Measurements from ENCODE around the gene HDAC4. TPM values are rescaled to one million over a fixed set of nuclear protein-coding genes. Genes with fewer than 3 reads are reported as not detected.
"Not testable (repeated sequence)": the region's sequence is repeated elsewhere in the genome, so short reads cannot be mapped to it uniquely, and the experiment has no call there.

The HDAC4 gene
- total RNA-seq, 1 experiment from 2014 or later: 21.8 TPM

GRCh38 chr2:239072786-239073185, 328.0 kb downstream of the HDAC4 start:
- no peak overlapping the region for H3K27ac Mint-ChIP-seq (ENCODE audit: low read depth, unreplicated experiment)
- no peaks in the 10 kb centered on the region for H3K27me3 Mint-ChIP-seq (ENCODE audit: insufficient read depth, unreplicated experiment)
- no peaks in the 10 kb centered on the region for H3K9me3 Mint-ChIP-seq (ENCODE audit: unreplicated experiment)
- H3K36me3 Mint-ChIP-seq (ENCODE audit: insufficient read depth, unreplicated experiment): peaks cover 15% of the 10 kb centered on the region
- peaks cover 7% of the 10 kb centered on the region for H3K4me1 Mint-ChIP-seq (ENCODE audit: insufficient read depth, unreplicated experiment)
- no peak for DNase-seq (ENCODE audit: unreplicated experiment)
- ChIA-PET CTCF (interaction anchor here (0.7 kb wide), 2 partner anchors 34 to 1150 kb away, joined by 3 read pairs; no protein-coding TSS in a partner anchor), POLR2A (no interaction called here)
- no peak overlapping the region for H3K4me3 Mint-ChIP-seq (ENCODE audit: unreplicated experiment)
- BruUV-seq (replicated peaks): no TSS peak
- intact Hi-C loops (cut with micrococcal nuclease): no loop called here
- no peak for TF ChIP-seq CTCF (IDR thresholded peaks at IDR 0.05; ENCODE audit: unreplicated experiment)

- H3K27ac Mint-ChIP-seq (ENCODE audit: low read depth, unreplicated experiment): peak overlapping the region; percentile 63
- no peak for DNase-seq (ENCODE audit: unreplicated experiment)
- intact Hi-C loops (cut with micrococcal nuclease): no loop called here
- H3K27me3 Mint-ChIP-seq (ENCODE audit: insufficient read depth, unreplicated experiment): no peaks in the 10 kb centered on the region
- H3K4me1 Mint-ChIP-seq (ENCODE audit: insufficient read depth, unreplicated experiment): peaks cover 7% of the 10 kb centered on the region
- peaks cover 21% of the 10 kb centered on the region for H3K36me3 Mint-ChIP-seq (ENCODE audit: insufficient read depth, unreplicated experiment)
- no TSS peak for BruUV-seq (replicated peaks)
- H3K9me3 Mint-ChIP-seq (ENCODE audit: unreplicated experiment): no peaks in the 10 kb centered on the region
- CTCF ChIA-PET: interaction anchor here (0.6 to 2.4 kb wide), 2 partner anchors 36 to 880 kb away, joined by 6 to 11 read pairs; no protein-coding TSS in a partner anchor
- no peak overlapping the region for H3K4me3 Mint-ChIP-seq (ENCODE audit: unreplicated experiment)
- no peak for TF ChIP-seq CTCF (IDR thresholded peaks at IDR 0.05; ENCODE audit: unreplicated experiment)
- POLR2A ChIA-PET: no interaction called here
Observed at GRCh38 chr2:239070466-239070865, 330.4 kb downstream of the HDAC4 start.

GRCh38 chr2:239069362-239070333, 331.2 kb downstream of the HDAC4 start:
- peak; percentile 39 for DNase-seq (ENCODE audit: unreplicated experiment)
- H3K27me3 Mint-ChIP-seq (ENCODE audit: insufficient read depth, unreplicated experiment); POLR2A ChIA-PET; H3K9me3 Mint-ChIP-seq (ENCODE audit: unreplicated experiment); intact Hi-C loops (cut with micrococcal nuclease); H3K4me1 Mint-ChIP-seq (ENCODE audit: insufficient read depth, unreplicated experiment); H3K4me3 Mint-ChIP-seq (ENCODE audit: unreplicated experiment); BruUV-seq (replicated peaks): not testable (repeated sequence)
- Mint-ChIP-seq H3K27ac (ENCODE audit: low read depth, unreplicated experiment) (peak overlapping the region; percentile 63), H3K36me3 (ENCODE audit: insufficient read depth, unreplicated experiment) (peaks cover 21% of the 10 kb centered on the region)
- CTCF ChIA-PET: interaction anchor here (0.6 to 2.4 kb wide), 6 partner anchors 37 to 911 kb away, joined by 3 to 11 read pairs (median 5); partner anchors contain the start of gene TWIST2

DNA sequence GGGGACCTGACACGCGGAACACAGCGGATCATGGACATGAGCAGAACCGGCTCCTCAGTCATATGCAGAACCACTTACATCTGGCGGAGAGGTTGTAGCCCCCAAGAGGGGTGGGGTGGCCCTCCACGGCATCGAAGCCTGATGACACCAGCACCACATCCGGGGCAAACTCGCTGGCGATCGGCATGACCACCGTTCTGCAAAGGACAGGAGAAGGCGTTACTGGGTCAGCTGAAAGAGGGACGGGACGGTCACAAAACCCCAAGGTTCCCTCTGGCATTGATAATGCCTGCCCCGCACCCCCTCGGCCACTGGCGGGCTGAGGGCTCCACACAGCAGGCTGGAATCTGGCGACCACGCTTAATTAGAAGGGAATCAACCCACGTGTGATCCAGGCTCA, 332.4 kb downstream of the HDAC4 start:
- peaks cover 7% of the 10 kb centered on the region for H3K4me1 Mint-ChIP-seq (ENCODE audit: insufficient read depth, unreplicated experiment)
- no peak for TF ChIP-seq CTCF (IDR thresholded peaks at IDR 0.05; ENCODE audit: unreplicated experiment)
- peaks cover 21% of the 10 kb centered on the region for H3K36me3 Mint-ChIP-seq (ENCODE audit: insufficient read depth, unreplicated experiment)

More for the DNA sequence above, 332.4 kb downstream of the HDAC4 start:
- no peak for DNase-seq (ENCODE audit: unreplicated experiment)
- H3K27me3 Mint-ChIP-seq (ENCODE audit: insufficient read depth, unreplicated experiment): no peaks in the 10 kb centered on the region
- BruUV-seq (replicated peaks): no TSS peak
- intact Hi-C loops (cut with micrococcal nuclease): no loop called here
- H3K9me3 Mint-ChIP-seq (ENCODE audit: unreplicated experiment): no peaks in the 10 kb centered on the region
- no peak overlapping the region for H3K4me3 Mint-ChIP-seq (ENCODE audit: unreplicated experiment)
- CTCF ChIA-PET: interaction anchor here (0.6 kb wide), 1 partner anchor 39 kb away, joined by 3 read pairs; no protein-coding TSS in a partner anchor
- no peak overlapping the region for H3K27ac Mint-ChIP-seq (ENCODE audit: low read depth, unreplicated experiment)
- POLR2A ChIA-PET: no interaction called here
